GM12864 (cell line): ENCODE measurements around the gene BIN1.

Source experiments
- DNase-seq: peaks from one replicate; pipeline ENCODE4 v3.0.0-alpha.2; 2011; ENCODE audit warnings: low read depth
- H3K4me3 ChIP-seq: 2 replicates; pipeline ENCODE4 v1.5.1; 2011; ENCODE audit warnings: mild to moderate bottlenecking, low read depth, low read length, control low read depth
- TF ChIP-seq, protein P1 (sequence below): IDR thresholded peaks from 2 replicates; pipeline ENCODE4 v1.5.1; 2011; ENCODE audit warnings: low read depth, mild to moderate bottlenecking, moderate library complexity, low read length, control low read depth, inconsistent platforms; ENCODE audit errors: missing control alignments

The BIN1 gene

DNA sequence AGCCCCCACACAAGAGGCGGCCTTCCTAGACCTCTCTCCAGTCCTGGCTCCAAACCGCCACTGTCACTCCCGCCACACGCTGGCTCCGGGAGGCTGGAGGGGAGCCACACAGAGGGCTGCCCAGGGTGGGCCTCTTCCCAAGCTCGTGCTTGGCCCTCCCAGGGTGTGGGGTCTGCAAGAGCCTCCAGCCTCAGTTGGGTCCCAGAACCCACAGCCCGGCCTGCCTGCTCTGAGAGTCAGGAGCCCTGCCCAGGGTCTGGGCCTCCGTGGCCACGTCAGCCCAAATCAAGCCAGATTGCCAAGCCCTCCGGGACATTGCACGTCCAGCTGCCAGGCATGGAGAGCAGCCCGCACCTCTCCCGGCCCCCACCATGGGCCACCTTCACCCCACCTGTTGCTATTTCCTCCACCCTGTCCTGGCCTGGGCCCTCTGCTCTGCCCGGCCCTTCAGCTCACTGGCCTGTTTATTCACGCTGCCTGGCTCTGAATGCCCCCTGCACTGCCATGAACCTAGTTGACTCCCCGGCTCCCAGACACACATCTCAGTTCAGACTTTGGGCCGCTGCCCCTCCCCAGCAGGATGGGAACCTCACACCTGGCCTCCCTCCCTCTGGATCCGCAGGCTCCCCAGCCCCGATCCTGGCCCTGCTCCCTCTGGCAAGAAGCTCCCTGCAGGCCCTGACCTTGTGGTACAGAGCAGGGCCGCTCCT is 61.0 kb downstream of the BIN1 start:
- H3K4me3 ChIP-seq, result no peak overlapping the region
- DNase-seq, result no peak
- TF ChIP-seq, protein P1, sequence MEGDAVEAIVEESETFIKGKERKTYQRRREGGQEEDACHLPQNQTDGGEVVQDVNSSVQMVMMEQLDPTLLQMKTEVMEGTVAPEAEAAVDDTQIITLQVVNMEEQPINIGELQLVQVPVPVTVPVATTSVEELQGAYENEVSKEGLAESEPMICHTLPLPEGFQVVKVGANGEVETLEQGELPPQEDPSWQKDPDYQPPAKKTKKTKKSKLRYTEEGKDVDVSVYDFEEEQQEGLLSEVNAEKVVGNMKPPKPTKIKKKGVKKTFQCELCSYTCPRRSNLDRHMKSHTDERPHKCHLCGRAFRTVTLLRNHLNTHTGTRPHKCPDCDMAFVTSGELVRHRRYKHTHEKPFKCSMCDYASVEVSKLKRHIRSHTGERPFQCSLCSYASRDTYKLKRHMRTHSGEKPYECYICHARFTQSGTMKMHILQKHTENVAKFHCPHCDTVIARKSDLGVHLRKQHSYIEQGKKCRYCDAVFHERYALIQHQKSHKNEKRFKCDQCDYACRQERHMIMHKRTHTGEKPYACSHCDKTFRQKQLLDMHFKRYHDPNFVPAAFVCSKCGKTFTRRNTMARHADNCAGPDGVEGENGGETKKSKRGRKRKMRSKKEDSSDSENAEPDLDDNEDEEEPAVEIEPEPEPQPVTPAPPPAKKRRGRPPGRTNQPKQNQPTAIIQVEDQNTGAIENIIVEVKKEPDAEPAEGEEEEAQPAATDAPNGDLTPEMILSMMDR, result no peak

DNA sequence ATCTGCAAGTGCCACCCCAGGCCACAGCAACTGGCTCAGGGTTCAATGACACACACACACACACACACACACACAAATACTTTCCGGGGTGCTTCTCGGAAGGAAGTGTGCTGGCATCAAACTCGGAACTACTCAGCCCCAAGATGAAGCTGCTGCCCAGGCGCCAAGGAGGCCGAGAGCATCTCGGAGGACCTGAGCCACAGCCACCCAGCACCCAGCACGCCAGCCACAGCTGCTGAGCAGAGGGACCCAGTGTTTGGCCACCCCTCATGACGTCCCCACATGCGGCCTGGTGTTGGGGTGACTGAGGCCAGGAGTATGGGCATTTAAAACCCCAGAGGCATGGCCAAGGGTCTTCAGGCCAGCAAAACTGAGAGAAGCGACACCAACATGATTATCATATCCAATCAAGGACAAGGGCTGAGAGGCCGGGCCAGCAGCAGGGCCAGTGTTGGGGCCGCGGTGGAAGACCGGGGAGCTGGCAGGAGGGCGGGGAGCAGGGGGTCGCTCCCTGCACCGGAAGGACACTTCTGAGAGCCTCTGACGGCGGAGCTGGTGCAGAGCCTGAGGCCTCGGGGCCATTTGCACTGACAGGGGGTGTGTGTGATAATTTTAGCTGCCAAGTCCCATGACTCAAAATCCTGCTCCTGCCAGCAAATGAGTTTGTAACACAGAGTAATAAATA is 61.8 kb downstream of the BIN1 start:
- H3K4me3 ChIP-seq, result no peak overlapping the region
- no peak for DNase-seq
- TF ChIP-seq, protein P1, result no peak

- no peak for DNase-seq
- no peak overlapping the region for H3K4me3 ChIP-seq
- TF ChIP-seq, protein P1, result no peak
Measured at GRCh38 chr2:127044165-127044718, 62.7 kb downstream of the BIN1 start.

- TF ChIP-seq, protein P1, result no peak
- H3K4me3 ChIP-seq, result no peak overlapping the region
- no peak for DNase-seq
Measured at GRCh38 chr2:127043367-127044164, 63.4 kb downstream of the BIN1 start.

GRCh38 chr2:127041259-127041970 is 65.5 kb downstream of the BIN1 start:
- TF ChIP-seq, protein P1, result no peak
- DNase-seq, result no peak
- H3K4me3 ChIP-seq, result no peak overlapping the region

- TF ChIP-seq, protein P1, result no peak
- no peak for DNase-seq
Measured at GRCh38 chr2:127040169-127040568, 66.8 kb downstream of the BIN1 start.

More at GRCh38 chr2:127040169-127040568, 66.8 kb downstream of the BIN1 start:
- no peak overlapping the region for H3K4me3 ChIP-seq
